Activated T-helper 2 cell treated with anti-CD3 and anti-CD28 coated beads, Interferon-gamma antibody, Interleukin-2, Interleukin-4, amounts not matched to agents 10 μg/mL and 5 μg/mL and 100 μg/mL, durations not matched to agents 14 hours and 24 hours and 36 hours (primary cell): ENCODE measurements around the gene CD209. TPM values are rescaled to one million over a fixed set of nuclear protein-coding genes. Genes with fewer than 3 reads are reported as not detected.

Source experiments
- DNase-seq: peaks from one replicate; pipeline ENCODE4 v3.0.0; 2021; ENCODE audit warnings: low spot score
- H3K27ac Mint-ChIP-seq: one replicate; pipeline ENCODE4 v1.8.0; 2021; ENCODE audit warnings: mixed read lengths
- H3K27me3 Mint-ChIP-seq: one replicate; pipeline ENCODE4 v1.8.0; 2021; ENCODE audit warnings: low read depth, mixed read lengths
- H3K36me3 Mint-ChIP-seq: one replicate; pipeline ENCODE4 v1.8.0; 2021; ENCODE audit warnings: low read depth, mixed read lengths
- H3K4me1 Mint-ChIP-seq: one replicate; pipeline ENCODE4 v1.8.0; 2021; ENCODE audit warnings: low read depth, mixed read lengths
- H3K4me3 Mint-ChIP-seq: one replicate; pipeline ENCODE4 v1.8.0; 2021; ENCODE audit warnings: low read depth, mild to moderate bottlenecking, moderate library complexity, mixed read lengths
- H3K9me3 Mint-ChIP-seq: one replicate; pipeline ENCODE4 v1.8.0; 2021; ENCODE audit warnings: mixed read lengths
- intact Hi-C: fragments of 100-400 bp; cut with micrococcal nuclease; formaldehyde crosslinking; loops from one replicate; pipeline ENCODE4 v1.15.1; 2023
- total RNA-seq: library from RNA; stranded (reverse); gene quantifications from 2 replicates; pipeline ENCODE4 v1.2.3, GENCODE V29; 2022

CD209 gene
- total RNA-seq, 1 donor from 2014 or later = not detected

DNA sequence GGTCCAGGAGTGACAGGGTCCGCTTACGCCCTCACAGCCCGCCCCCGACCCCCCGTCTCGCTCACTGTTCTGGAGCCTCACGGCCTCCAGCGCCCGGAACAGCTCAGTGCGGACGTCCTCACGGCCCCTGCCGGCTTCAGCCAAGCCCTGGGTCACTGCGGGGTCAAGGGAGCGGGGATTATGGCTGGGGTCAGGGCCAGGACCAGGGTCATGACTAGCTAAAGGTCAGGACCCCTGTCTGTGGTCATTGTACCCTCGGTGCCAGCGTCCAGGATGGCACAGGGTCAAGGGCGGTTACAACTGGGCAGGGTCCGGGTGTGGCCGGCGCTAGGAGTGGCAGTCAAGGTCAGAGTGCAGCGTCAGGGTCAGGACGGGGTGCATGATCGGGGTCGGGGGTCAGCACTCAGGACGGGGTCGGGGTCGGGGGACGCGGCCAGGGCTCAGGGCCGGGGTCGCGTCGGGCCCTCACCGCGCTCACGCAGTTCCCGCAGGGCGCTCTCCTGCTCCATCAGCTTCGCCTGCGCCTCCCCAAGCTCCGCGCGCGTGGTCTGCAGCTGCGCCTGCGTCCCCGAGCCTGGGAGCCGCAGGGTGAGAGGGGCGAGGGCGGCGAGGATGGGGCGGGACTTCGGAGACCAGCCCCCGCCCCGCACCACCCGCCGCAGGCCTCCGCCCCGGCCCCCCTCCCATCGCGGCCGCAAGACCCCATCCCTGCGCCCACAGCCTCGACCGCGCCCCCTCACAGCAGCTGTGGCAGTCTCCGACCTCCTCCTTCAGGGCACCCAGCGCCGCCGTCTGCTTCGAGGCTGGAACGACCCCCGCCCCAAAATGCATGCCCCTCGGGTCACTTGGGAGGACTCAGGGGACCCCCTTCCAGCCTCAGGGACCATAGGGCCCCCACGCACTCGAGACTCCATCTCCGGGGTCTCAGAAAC lies 16.8 kb downstream of the CD209 start:
- Mint-ChIP-seq H3K9me3 (no peaks in the 10 kb centered on the region), H3K27me3 (peaks cover 62% of the 10 kb centered on the region), H3K36me3 (no peaks in the 10 kb centered on the region), H3K4me1 (no peaks in the 10 kb centered on the region), H3K27ac (no peak overlapping the region), H3K4me3 (no peak overlapping the region)
- DNase-seq = no peak
- intact Hi-C loops = no loop called here

- Mint-ChIP-seq H3K9me3 (no peaks in the 10 kb centered on the region), H3K4me3 (no peak overlapping the region), H3K27me3 (peaks cover 59% of the 10 kb centered on the region), H3K27ac (no peak overlapping the region), H3K36me3 (no peaks in the 10 kb centered on the region), H3K4me1 (no peaks in the 10 kb centered on the region)
- DNase-seq = no peak
- intact Hi-C loops = no loop called here
Observed at GRCh38 chr19:7729831-7730285, 17.5 kb downstream of the CD209 start.

DNA sequence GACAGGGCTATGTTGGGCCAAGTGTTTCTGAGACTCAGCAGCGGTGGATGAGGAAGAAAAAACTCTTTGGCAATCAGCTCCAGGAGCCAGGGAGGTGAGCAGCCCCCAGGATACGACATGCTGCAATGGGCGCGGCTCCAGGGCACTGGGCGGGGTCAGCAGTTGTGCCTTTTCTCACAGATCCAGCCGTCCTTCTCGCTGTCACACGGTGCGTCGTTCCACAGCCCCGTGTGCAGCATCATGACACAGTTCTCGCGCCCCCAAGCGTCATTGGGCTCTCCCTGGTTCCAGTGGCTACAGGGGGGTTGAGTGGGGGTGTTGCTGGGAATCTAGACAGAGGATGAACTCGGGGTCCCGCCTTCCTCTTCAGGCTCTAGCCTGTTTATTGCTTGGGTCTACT lies 18.1 kb downstream of the CD209 start:
- DNase-seq = no peak
- H3K27ac Mint-ChIP-seq = no peak overlapping the region
- intact Hi-C loops = no loop called here
- no peaks in the 10 kb centered on the region for H3K4me1 Mint-ChIP-seq
- H3K36me3 Mint-ChIP-seq = no peaks in the 10 kb centered on the region
- H3K27me3 Mint-ChIP-seq = peaks cover 56% of the 10 kb centered on the region
- H3K9me3 Mint-ChIP-seq = no peaks in the 10 kb centered on the region
- H3K4me3 Mint-ChIP-seq = no peak overlapping the region

DNA sequence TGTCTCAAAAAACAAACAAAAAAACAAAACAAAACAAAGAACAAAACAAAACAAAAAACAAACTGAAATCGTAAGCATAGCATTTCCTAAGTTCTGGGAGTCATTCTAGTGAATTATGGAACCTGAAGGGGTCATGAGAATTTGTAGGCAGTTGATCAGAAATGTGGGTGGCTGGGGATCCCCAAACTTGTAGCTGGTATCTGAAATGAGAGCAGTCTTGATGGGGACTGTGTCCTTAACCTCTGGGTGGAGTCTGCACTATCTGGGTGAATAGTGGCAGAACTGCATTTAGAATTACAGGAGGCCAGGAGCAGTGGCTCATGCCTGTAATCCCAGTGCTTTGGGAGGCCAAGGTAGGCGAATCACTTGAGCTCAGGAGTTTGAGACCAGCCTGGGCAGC lies 21.5 kb downstream of the CD209 start:
- no peaks in the 10 kb centered on the region for H3K9me3 Mint-ChIP-seq
- intact Hi-C loops = no loop called here
- no peaks in the 10 kb centered on the region for H3K36me3 Mint-ChIP-seq
- peaks cover 32% of the 10 kb centered on the region for H3K27me3 Mint-ChIP-seq
- no peak overlapping the region for H3K27ac Mint-ChIP-seq
- DNase-seq = no peak
- H3K4me1 Mint-ChIP-seq = no peaks in the 10 kb centered on the region
- H3K4me3 Mint-ChIP-seq = no peak overlapping the region

GRCh38 chr19:7722231-7722651 lies 25.1 kb downstream of the CD209 start:
- no peaks in the 10 kb centered on the region for H3K36me3 Mint-ChIP-seq
- no peaks in the 10 kb centered on the region for H3K9me3 Mint-ChIP-seq
- H3K27me3 Mint-ChIP-seq = peaks cover under 1% of the 10 kb centered on the region
- intact Hi-C loops = no loop called here
- no peak overlapping the region for H3K4me3 Mint-ChIP-seq
- H3K27ac Mint-ChIP-seq = no peak overlapping the region
- no peaks in the 10 kb centered on the region for H3K4me1 Mint-ChIP-seq
- DNase-seq = no peak

DNA sequence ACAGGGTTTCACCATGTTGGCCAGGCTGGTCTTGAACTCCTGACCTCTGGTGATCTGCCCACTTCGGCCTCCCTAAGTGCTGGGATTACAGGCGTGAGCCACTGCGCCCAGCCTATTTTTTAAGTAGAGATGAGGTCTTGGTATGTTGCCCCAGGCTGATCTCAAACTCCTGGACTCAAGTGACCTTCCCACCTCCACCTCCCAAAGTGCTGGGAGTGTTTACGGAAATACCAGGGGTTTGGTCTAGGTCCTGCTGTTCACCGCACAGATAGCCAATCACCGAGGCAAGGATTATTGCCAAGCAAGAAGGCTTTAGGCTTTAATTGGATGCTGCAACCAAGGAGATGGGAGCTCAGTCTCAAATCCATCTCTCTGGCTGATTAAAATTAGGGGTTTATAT lies 27.0 kb downstream of the CD209 start:
- Mint-ChIP-seq H3K27me3 (no peaks in the 10 kb centered on the region), H3K27ac (no peak overlapping the region), H3K4me1 (no peaks in the 10 kb centered on the region), H3K9me3 (peaks cover 7% of the 10 kb centered on the region), H3K36me3 (no peaks in the 10 kb centered on the region), H3K4me3 (no peak overlapping the region)
- intact Hi-C loops = no loop called here
- no peak for DNase-seq

GRCh38 chr19:7718668-7719067 lies 28.7 kb downstream of the CD209 start:
- Mint-ChIP-seq H3K36me3 (no peaks in the 10 kb centered on the region), H3K27me3 (peaks cover 1% of the 10 kb centered on the region), H3K4me1 (no peaks in the 10 kb centered on the region), H3K4me3 (no peak overlapping the region), H3K27ac (no peak overlapping the region), H3K9me3 (peaks cover 7% of the 10 kb centered on the region)
- DNase-seq = no peak
- intact Hi-C loops = no loop called here

- H3K27ac Mint-ChIP-seq = no peak overlapping the region
- peaks cover 1% of the 10 kb centered on the region for H3K27me3 Mint-ChIP-seq
- H3K4me1 Mint-ChIP-seq = no peaks in the 10 kb centered on the region
- DNase-seq = no peak
- intact Hi-C loops = no loop called here
- H3K9me3 Mint-ChIP-seq = peaks cover 7% of the 10 kb centered on the region
- no peaks in the 10 kb centered on the region for H3K36me3 Mint-ChIP-seq
- no peak overlapping the region for H3K4me3 Mint-ChIP-seq
Observed at GRCh38 chr19:7716762-7717161, 30.6 kb downstream of the CD209 start.

DNA sequence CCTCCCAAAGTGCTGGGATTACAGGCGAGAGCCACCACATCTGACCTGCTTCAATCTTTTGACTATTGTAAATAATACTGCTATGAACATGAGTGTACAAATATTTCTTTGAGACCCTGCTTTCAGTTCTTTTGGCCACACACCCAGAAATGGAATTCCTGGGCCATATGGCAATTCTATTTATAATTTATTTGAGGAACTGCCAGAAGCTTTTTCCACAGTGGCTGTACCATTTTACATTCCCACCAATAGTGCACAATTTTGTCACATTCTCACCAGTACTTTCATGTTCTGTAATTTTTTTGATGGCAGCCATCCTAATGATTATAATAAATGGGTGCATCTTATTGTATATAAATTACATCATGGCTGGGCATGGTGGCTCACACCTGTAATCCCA lies 31.7 kb downstream of the CD209 start:
- Mint-ChIP-seq H3K4me1 (no peaks in the 10 kb centered on the region), H3K9me3 (peaks cover 7% of the 10 kb centered on the region), H3K27ac (no peak overlapping the region)

DNA sequence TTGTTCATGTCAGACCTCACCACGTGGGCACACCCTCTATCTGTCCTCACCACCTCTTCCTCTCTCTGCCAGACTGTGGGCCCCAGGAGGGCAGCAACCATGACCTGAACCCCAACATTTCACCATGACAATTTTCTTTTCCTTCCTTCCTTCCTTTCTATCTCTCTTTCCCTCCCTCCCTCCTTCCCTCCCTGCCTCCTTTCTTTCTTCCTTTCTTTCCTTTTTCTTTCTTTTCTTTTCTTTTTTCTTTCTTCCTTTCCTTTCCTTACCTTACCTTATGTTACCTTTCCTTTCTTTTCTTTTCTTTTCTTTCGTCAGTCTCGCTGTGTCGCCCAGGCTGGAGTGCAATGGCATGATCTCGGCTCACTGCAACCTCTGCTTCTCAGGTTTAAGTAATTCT lies 36.7 kb downstream of the CD209 start:
- H3K36me3 Mint-ChIP-seq = no peaks in the 10 kb centered on the region
- H3K9me3 Mint-ChIP-seq = no peaks in the 10 kb centered on the region
- DNase-seq = no peak
- H3K4me1 Mint-ChIP-seq = peaks cover 16% of the 10 kb centered on the region
- no peak overlapping the region for H3K4me3 Mint-ChIP-seq
- peaks cover 3% of the 10 kb centered on the region for H3K27me3 Mint-ChIP-seq
- no peak overlapping the region for H3K27ac Mint-ChIP-seq
- intact Hi-C loops = no loop called here

More for the DNA sequence above, 31.7 kb downstream of the CD209 start:
- peaks cover 1% of the 10 kb centered on the region for H3K27me3 Mint-ChIP-seq
- intact Hi-C loops = no loop called here
- no peaks in the 10 kb centered on the region for H3K36me3 Mint-ChIP-seq
- no peak for DNase-seq
- no peak overlapping the region for H3K4me3 Mint-ChIP-seq

DNA sequence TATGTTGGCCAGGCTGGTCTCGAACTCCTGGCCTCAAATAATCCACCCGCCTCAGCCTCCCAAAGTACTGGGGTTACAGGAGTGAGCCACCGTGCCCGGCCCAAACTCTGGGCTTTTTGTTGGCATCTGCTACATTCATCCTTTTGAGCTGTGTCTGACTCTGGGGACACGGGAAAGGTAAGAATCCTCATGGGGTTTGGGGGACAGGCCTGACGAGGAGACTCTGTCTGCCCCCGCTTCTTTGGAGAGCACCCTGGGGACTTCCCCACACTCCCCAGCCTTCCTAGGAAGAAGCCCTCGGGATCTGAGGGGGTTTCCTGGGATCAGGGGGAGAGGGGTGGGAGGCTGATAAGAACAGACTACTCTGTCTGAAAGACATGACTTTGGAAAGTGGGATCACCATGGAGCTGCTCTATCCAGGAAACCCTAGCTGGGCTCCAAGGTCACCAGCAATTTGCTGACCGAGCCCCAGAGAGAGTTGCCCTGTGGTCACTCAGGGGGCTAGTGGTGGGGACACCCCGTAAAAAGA lies 37.3 kb downstream of the CD209 start:
- DNase-seq = no peak
- H3K4me1 Mint-ChIP-seq = peaks cover 18% of the 10 kb centered on the region
- H3K36me3 Mint-ChIP-seq = no peaks in the 10 kb centered on the region
- H3K27ac Mint-ChIP-seq = no peak overlapping the region
- no peaks in the 10 kb centered on the region for H3K9me3 Mint-ChIP-seq
- intact Hi-C loops = no loop called here
- peaks cover 3% of the 10 kb centered on the region for H3K27me3 Mint-ChIP-seq
- H3K4me3 Mint-ChIP-seq = no peak overlapping the region

GRCh38 chr19:7706955-7707456 lies 40.3 kb downstream of the CD209 start:
- Mint-ChIP-seq H3K27me3 (peaks cover 12% of the 10 kb centered on the region), H3K4me3 (no peak overlapping the region), H3K36me3 (no peaks in the 10 kb centered on the region), H3K4me1 (peaks cover 20% of the 10 kb centered on the region), H3K9me3 (no peaks in the 10 kb centered on the region), H3K27ac (no peak overlapping the region)
- DNase-seq = no peak
- intact Hi-C loops = no loop called here
